IMR-90 (cell line): ENCODE measurements around the gene PLEKHG4. TPM values are rescaled to one million over a fixed set of nuclear protein-coding genes. Genes with fewer than 3 reads are reported as not detected.
A peak's percentile ranks its signal among the peaks of the same experiment; 100 is the strongest.

ENCODE experiments used
- ATAC-seq: fragments of 200-7000 bp; cut with Tn5 transposase; 2 replicates; pipeline ENCODE4 v1.9.1; 2020; ENCODE audit warnings: low read depth, mild to moderate bottlenecking, moderate library complexity
- BruUV-seq: library from RNA; stranded (reverse); fragments of 400-500 nt; replicated peaks from 2 replicates; lab custom pipeline; 2021; lab: Mats Ljungman, UMichigan
- CTCF ChIA-PET: fragments of 300-600 bp; formaldehyde crosslinking; extraction: SDS; loops from one replicate; lab custom pipeline; 2021; ENCODE audit warnings: antibody characterized with exemption; lab: Yijun Ruan, JAX
- POLR2A ChIA-PET: fragments of 300-600 bp; sonication (Branson Sonifier 250); formaldehyde crosslinking; loops from one replicate; lab custom pipeline; 2022; ENCODE audit warnings: antibody characterized with exemption; ENCODE audit not compliant: unreplicated experiment; lab: Charles Lee
- DNase-seq: peaks from one replicate; pipeline ENCODE4 v3.0.0; 2013
- H2AFZ ChIP-seq: replicated peaks from 2 replicates; pipeline ENCODE3; 2013; ENCODE audit warnings: low read length, mild to moderate bottlenecking; ENCODE audit not compliant: poor library complexity
- H2AK5ac ChIP-seq: 2 replicates; pipeline ENCODE4 v1.6.1; 2013; ENCODE audit warnings: low read depth, low read length, inconsistent platforms
- H2AK9ac ChIP-seq: replicated peaks from 2 replicates; pipeline ENCODE3; 2013; ENCODE audit warnings: mild to moderate bottlenecking, low read depth, low read length, moderate library complexity; ENCODE audit not compliant: poor library complexity
- H2BK120ac ChIP-seq: 2 replicates; pipeline ENCODE4 v1.6.1; 2013; ENCODE audit warnings: low read depth, low read length, inconsistent platforms
- H2BK15ac ChIP-seq: 3 replicates; pipeline ENCODE4 v1.6.1; 2013; ENCODE audit warnings: low read depth, low read length, inconsistent platforms
- H2BK20ac ChIP-seq: 2 replicates; pipeline ENCODE4 v1.6.1; 2013; ENCODE audit warnings: low read depth, mild to moderate bottlenecking, inconsistent platforms, low read length, moderate library complexity
- H2BK5ac ChIP-seq: 2 replicates; pipeline ENCODE4 v1.6.1; 2013; ENCODE audit warnings: mild to moderate bottlenecking, low read depth, low read length, inconsistent platforms; ENCODE audit not compliant: poor library complexity, severe bottlenecking
- H3K14ac ChIP-seq: replicated peaks from 2 replicates; pipeline ENCODE4 v1.6.1; 2013; ENCODE audit warnings: low read depth, low read length, inconsistent platforms
- H3K18ac ChIP-seq: 2 replicates; pipeline ENCODE4 v1.6.1; 2013; ENCODE audit warnings: low read depth, low read length, control low read depth
- H3K23ac ChIP-seq: 2 replicates; pipeline ENCODE4 v1.6.1; 2013; ENCODE audit warnings: low read depth, low read length, inconsistent platforms
- H3K27ac ChIP-seq: 2 replicates; pipeline ENCODE4 v1.5.1; 2013; ENCODE audit warnings: mild to moderate bottlenecking, control low read depth, low read length; ENCODE audit not compliant: insufficient read depth
- H3K27me3 ChIP-seq: 2 replicates; pipeline ENCODE4 v1.6.1; 2013; ENCODE audit warnings: low read length; ENCODE audit not compliant: control insufficient read depth, insufficient read depth
- H3K36me3 ChIP-seq: 2 replicates; pipeline ENCODE4 v1.6.1; 2013; ENCODE audit warnings: low read length, mixed read lengths; ENCODE audit not compliant: control insufficient read depth, insufficient read depth
- H3K4ac ChIP-seq: 2 replicates; pipeline ENCODE4 v1.6.1; 2013; ENCODE audit warnings: low read depth, low read length, inconsistent platforms
- H3K4me1 ChIP-seq: 2 replicates; pipeline ENCODE4 v1.6.1; 2013; ENCODE audit warnings: low read length, mixed read lengths; ENCODE audit not compliant: control insufficient read depth, insufficient read depth
- H3K4me2 ChIP-seq: 2 replicates; pipeline ENCODE4 v1.6.1; 2013; ENCODE audit warnings: low read depth, mild to moderate bottlenecking, control low read depth, low read length, moderate library complexity
- H3K4me3 ChIP-seq: 2 replicates; pipeline ENCODE4 v1.5.1; 2013; ENCODE audit warnings: low read depth, mild to moderate bottlenecking, control low read depth, low read length, moderate library complexity; ENCODE audit not compliant: insufficient read depth
- H3K56ac ChIP-seq: 2 replicates; pipeline ENCODE4 v1.6.1; 2013; ENCODE audit warnings: low read length, inconsistent platforms; ENCODE audit not compliant: insufficient read depth; ENCODE audit errors: extremely low read depth
- H3K79me1 ChIP-seq, 2 experiments: 2 replicates each; pipeline ENCODE4 v1.6.1; 2013; ENCODE audit warnings: low read length in 2 of 2, inconsistent platforms in 1 of 2, low read depth in 1 of 2
- H3K9ac ChIP-seq: 2 replicates; pipeline ENCODE4 v1.6.1; 2013; ENCODE audit warnings: low read depth, low read length, control low read depth
- H3K9me1 ChIP-seq: 2 replicates; pipeline ENCODE4 v1.6.1; 2013; ENCODE audit warnings: low read length, inconsistent platforms; ENCODE audit not compliant: insufficient read depth
- H3K9me3 ChIP-seq: 2 replicates; pipeline ENCODE4 v1.6.1; 2013; ENCODE audit warnings: low read length; ENCODE audit not compliant: control insufficient read depth, insufficient read depth
- H4K20me1 ChIP-seq: 2 replicates; pipeline ENCODE4 v1.6.1; 2013; ENCODE audit warnings: low read length, inconsistent platforms; ENCODE audit not compliant: insufficient read depth
- H4K5ac ChIP-seq: 2 replicates; pipeline ENCODE4 v1.6.1; 2013; ENCODE audit warnings: mild to moderate bottlenecking, low read depth, low read length, control low read depth
- H4K8ac ChIP-seq, 2 experiments: 2 replicates each; pipeline ENCODE4 v1.6.1; 2013; ENCODE audit warnings: low read depth in 2 of 2, low read length in 2 of 2, control low read depth in 1 of 2, inconsistent platforms in 1 of 2
- H4K91ac ChIP-seq: 2 replicates; pipeline ENCODE4 v1.6.1; 2013; ENCODE audit warnings: low read depth, low read length, inconsistent platforms; ENCODE audit not compliant: insufficient read depth
- BHLHE40 ChIP-seq: fragments of 150-350 bp; IDR thresholded peaks from 2 replicates; pipeline ENCODE4 v1.6.1; 2016; ENCODE audit warnings: mild to moderate bottlenecking, low read depth, low read length
- CEBPB ChIP-seq: IDR thresholded peaks from 2 replicates; pipeline ENCODE4 v1.6.1; 2012; ENCODE audit warnings: low read depth, low read length, improper control_type of control experiment
- CHD1 ChIP-seq: IDR thresholded peaks from 2 replicates; pipeline ENCODE4 v1.6.1; 2012; ENCODE audit warnings: low read depth, low read length, improper control_type of control experiment
- CTCF ChIP-seq: conservative IDR thresholded peaks from 2 replicates; pipeline ENCODE4 v1.5.1; 2012; ENCODE audit warnings: mild to moderate bottlenecking, low read depth, low read length, improper control_type of control experiment
- FOS ChIP-seq: fragments of 150-350 bp; IDR thresholded peaks from 2 replicates; pipeline ENCODE4 v1.6.1; 2016; ENCODE audit warnings: low read depth, low read length
- MAFK ChIP-seq: IDR thresholded peaks from 2 replicates; pipeline ENCODE4 v1.6.1; 2012; ENCODE audit warnings: low read depth, low read length, improper control_type of control experiment
- MAZ ChIP-seq: IDR thresholded peaks from 2 replicates; pipeline ENCODE4 v1.6.1; 2012; ENCODE audit warnings: low read depth, mild to moderate bottlenecking, low read length, improper control_type of control experiment, moderate library complexity, borderline replicate concordance
- MXI1 ChIP-seq: IDR thresholded peaks from 2 replicates; pipeline ENCODE4 v1.6.1; 2012; ENCODE audit warnings: low read depth, mild to moderate bottlenecking, low read length, moderate library complexity, borderline replicate concordance
- NFE2L2 ChIP-seq: fragments of 150-350 bp; IDR thresholded peaks from 2 replicates; pipeline ENCODE4 v1.6.1; 2016; ENCODE audit warnings: low read depth, mild to moderate bottlenecking, low read length
- POLR2A ChIP-seq: IDR thresholded peaks from 2 replicates; pipeline ENCODE4 v1.6.1; 2012; ENCODE audit warnings: mild to moderate bottlenecking, low read depth, low read length
- RAD21 ChIP-seq: IDR thresholded peaks from 2 replicates; pipeline ENCODE4 v1.6.1; 2012; ENCODE audit warnings: low read length, improper control_type of control experiment
- RCOR1 ChIP-seq: IDR thresholded peaks from 2 replicates; pipeline ENCODE4 v1.6.1; 2012; ENCODE audit warnings: mild to moderate bottlenecking, low read length, improper control_type of control experiment; ENCODE audit not compliant: insufficient replicate concordance
- RFX5 ChIP-seq: IDR thresholded peaks from 2 replicates; pipeline ENCODE4 v1.8.0; 2012; ENCODE audit warnings: low read depth, mild to moderate bottlenecking, low read length, moderate library complexity
- SMC3 ChIP-seq: fragments of 150-350 bp; IDR thresholded peaks from 2 replicates; pipeline ENCODE4 v1.6.1; 2016; ENCODE audit warnings: low read depth, mild to moderate bottlenecking, antibody characterized with exemption, low read length, moderate library complexity
- WGBS, 2 experiments: methylation state at CpG; one replicate each; pipeline versions ENCODE4 v1.1.5 to v1.1.7; 2013; ENCODE audit warnings: missing lambda C conversion rate in 2 of 2; ENCODE audit not compliant: insufficient read length in 1 of 2; ENCODE audit errors: extremely low coverage in 2 of 2; 5-methylcytosine and 5-hydroxymethylcytosine counted together
- dilution Hi-C: fragments of 300-500 bp; cut with HindIII; formaldehyde crosslinking; loops from one replicate; pipeline ENCODE4 v1.14.3; 2018; ENCODE audit warnings: low sequenced_read_pairs; ENCODE audit not compliant: unreplicated experiment
- in situ Hi-C: fragments of 300-500 bp; cut with MboI; formaldehyde crosslinking; loops from 3 replicates; pipeline ENCODE4 v1.14.3; 2019; ENCODE audit warnings: low sequenced_read_pairs, inconsistent platforms, mixed read lengths
- intact Hi-C: fragments of 100-400 bp; cut with micrococcal nuclease; formaldehyde crosslinking; loops from 2 replicates; pipeline ENCODE4 v1.10.0; 2022
- polyA plus RNA-seq, 3 experiments: library from polyadenylated mRNA; depleted of rRNA; stranded (reverse); fragments of >200 nt; gene quantifications; 2 replicates each; pipeline ENCODE4 v1.2.3, GENCODE V29; 2012; ENCODE audit warnings: low replicate concordance in 1 of 3
- total RNA-seq: library from RNA; depleted of rRNA; stranded (reverse); fragments of >200 nt; gene quantifications from 2 replicates; pipeline ENCODE4 v1.2.3, GENCODE V29; 2012
- TF ChIP-seq, protein P1 (sequence below): fragments of 150-350 bp; IDR thresholded peaks from 2 replicates; pipeline ENCODE4 v1.6.1; 2016; ENCODE audit warnings: low read depth, mild to moderate bottlenecking, low read length, moderate library complexity, borderline replicate concordance
- TF ChIP-seq, protein P2 (sequence below): fragments of 150-350 bp; IDR thresholded peaks from 2 replicates; pipeline ENCODE4 v1.6.1; 2017; ENCODE audit warnings: mild to moderate bottlenecking, antibody characterized with exemption, low read length, low read depth

Gene PLEKHG4
- total and polyA plus RNA-seq, 2 of the 4 experiments (the other 2 are of a cell fraction): 14.0 to 50.7 TPM

DNA sequence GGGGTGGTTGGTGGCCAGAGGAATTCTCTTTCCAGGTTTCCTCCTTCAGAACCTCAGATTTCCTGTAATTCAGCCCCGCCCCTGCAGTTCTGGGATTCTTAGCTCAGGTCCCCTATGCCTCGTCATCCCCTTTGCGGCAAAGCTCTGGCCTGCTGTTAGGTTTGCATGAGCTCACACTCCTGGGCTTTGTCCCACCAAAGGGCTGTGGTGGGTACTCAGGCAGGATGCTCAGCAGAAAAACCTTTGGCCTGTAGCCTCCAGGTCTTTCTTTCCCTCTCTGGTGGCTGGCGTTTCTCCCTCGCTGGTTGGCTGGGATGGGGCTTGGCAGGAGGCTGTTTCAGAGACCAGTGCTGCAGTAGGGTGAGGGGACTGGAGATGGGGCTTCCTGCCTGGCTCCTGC lies 9.6 kb upstream of the PLEKHG4 start:
- H2BK15ac ChIP-seq: no peak overlapping the region
- H3K9ac ChIP-seq: no peak overlapping the region
- no peaks in the 10 kb centered on the region for H3K27me3 ChIP-seq
- no peak for TF ChIP-seq CHD1
- TF ChIP-seq MXI1: no peak
- TF ChIP-seq NFE2L2: no peak
- no peak for TF ChIP-seq RFX5
- TF ChIP-seq CTCF: no peak
- no peak for TF ChIP-seq RCOR1
- no peak for TF ChIP-seq FOS
- TF ChIP-seq, protein P1, sequence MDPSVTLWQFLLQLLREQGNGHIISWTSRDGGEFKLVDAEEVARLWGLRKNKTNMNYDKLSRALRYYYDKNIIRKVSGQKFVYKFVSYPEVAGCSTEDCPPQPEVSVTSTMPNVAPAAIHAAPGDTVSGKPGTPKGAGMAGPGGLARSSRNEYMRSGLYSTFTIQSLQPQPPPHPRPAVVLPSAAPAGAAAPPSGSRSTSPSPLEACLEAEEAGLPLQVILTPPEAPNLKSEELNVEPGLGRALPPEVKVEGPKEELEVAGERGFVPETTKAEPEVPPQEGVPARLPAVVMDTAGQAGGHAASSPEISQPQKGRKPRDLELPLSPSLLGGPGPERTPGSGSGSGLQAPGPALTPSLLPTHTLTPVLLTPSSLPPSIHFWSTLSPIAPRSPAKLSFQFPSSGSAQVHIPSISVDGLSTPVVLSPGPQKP: no peak
- no peak for TF ChIP-seq BHLHE40
- TF ChIP-seq, protein P2, sequence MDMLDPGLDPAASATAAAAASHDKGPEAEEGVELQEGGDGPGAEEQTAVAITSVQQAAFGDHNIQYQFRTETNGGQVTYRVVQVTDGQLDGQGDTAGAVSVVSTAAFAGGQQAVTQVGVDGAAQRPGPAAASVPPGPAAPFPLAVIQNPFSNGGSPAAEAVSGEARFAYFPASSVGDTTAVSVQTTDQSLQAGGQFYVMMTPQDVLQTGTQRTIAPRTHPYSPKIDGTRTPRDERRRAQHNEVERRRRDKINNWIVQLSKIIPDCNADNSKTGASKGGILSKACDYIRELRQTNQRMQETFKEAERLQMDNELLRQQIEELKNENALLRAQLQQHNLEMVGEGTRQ: no peak
- TF ChIP-seq RAD21: no peak
- TF ChIP-seq SMC3: no peak
- TF ChIP-seq POLR2A: no peak
- TF ChIP-seq CEBPB: no peak
- no peak for TF ChIP-seq MAFK
- no peak for TF ChIP-seq MAZ
- peaks cover 10% of the 10 kb centered on the region; the same call in 1 of the 2 replicates for H3K9me1 ChIP-seq
- H3K79me1 ChIP-seq: peaks cover 0 to 4% of the 10 kb centered on the region in 2 experiments; a peak in 1 of 4 replicates
- H2AFZ ChIP-seq: peak overlapping the region; percentile 8
- no peak overlapping the region for H4K91ac ChIP-seq
- CTCF ChIA-PET: interaction anchor here (1.1 kb wide), 1 partner anchor 9 kb away, joined by 3 read pairs; no protein-coding TSS in a partner anchor
- intact Hi-C loops: no loop called here
- H4K5ac ChIP-seq: no peak overlapping the region
- H3K56ac ChIP-seq: no peak overlapping the region
- H3K4me2 ChIP-seq: no peak overlapping the region
- in situ Hi-C loops: no loop called here
- ATAC-seq (no peak), DNase-seq (no peak)
- H3K36me3 ChIP-seq: peaks cover 6% of the 10 kb centered on the region
- H3K27ac ChIP-seq: no peak overlapping the region
- H2AK9ac ChIP-seq: peak overlapping the region; percentile 15
- no peak overlapping the region for H2BK5ac ChIP-seq
- dilution Hi-C loops: no loop called here
- H2BK20ac ChIP-seq: no peak overlapping the region
- no peak overlapping the region for H3K23ac ChIP-seq
- BruUV-seq: no TSS peak
- H4K8ac ChIP-seq: peak overlapping the region in 1 of 2 experiments; percentile 13; a peak in 1 of 4 replicates
- H3K4me3 ChIP-seq: no peak overlapping the region
- H3K9me3 ChIP-seq: no peaks in the 10 kb centered on the region
- peaks cover 7% of the 10 kb centered on the region for H3K4me1 ChIP-seq
- H2AK5ac ChIP-seq: 0 out of 2 replicates have a peak overlapping the region, but pooled peaks have one; percentile 35
- H2BK120ac ChIP-seq: peak overlapping the region; percentile 8; the same call in 1 of the 2 replicates
- POLR2A ChIA-PET: interaction anchor here (0.6 kb wide), 1 partner anchor 112 kb away, joined by 3 read pairs; no protein-coding TSS in a partner anchor
- H3K18ac ChIP-seq: no peak overlapping the region
- H4K20me1 ChIP-seq: no peaks in the 10 kb centered on the region
- no peak overlapping the region for H3K14ac ChIP-seq
- WGBS, 2 experiments: 92% methylated on average over 2 of the region's 5 CpGs; no CpG with 5 or more reads in 1 of the 2 experiments
- H3K4ac ChIP-seq: peak overlapping the region; percentile 24; the same call in 1 of the 2 replicates
